Right ventricle myocardium superior (tissue), 1 donor: Measurements from ENCODE around the gene CCDC88A. TPM values are rescaled to one million over a fixed set of nuclear protein-coding genes. Genes with fewer than 3 reads are reported as not detected.
"Not testable (repeated sequence)": the region's sequence is repeated elsewhere in the genome, so short reads cannot be mapped to it uniquely, and the experiment has no call there.

Experiments used
- ATAC-seq: fragments of 200-7000 bp; cut with Tn5 transposase; one replicate; pipeline ENCODE4 v1.9.1; 2020; ENCODE audit warnings: mild to moderate bottlenecking; ENCODE audit not compliant: poor library complexity
- DNase-seq: peaks from one replicate; pipeline ENCODE4 v3.0.0-alpha.2; 2020
- intact Hi-C: fragments of 100-400 bp; cut with DNase I; formaldehyde crosslinking; loops from one replicate; pipeline ENCODE4 v1.11.2; 2022
- total RNA-seq: library from RNA; stranded (reverse); fragmentation: NEBNext Ultra II Directional; extraction: Animal tissue kit (Norgen Biotek cat#: 25700); gene quantifications from one replicate; pipeline ENCODE4 v1.2.1, GENCODE V29; 2021
- donor health status: DM: no; HTN: yes; CAD: no; lungs with severe emphysema.

CCDC88A gene
- total RNA-seq, 1 donor from 2014 or later = 19.4 TPM

GRCh38 chr2:55351672-55352071 lies 68.0 kb downstream of the CCDC88A start:
- no peak for ATAC-seq
- intact Hi-C loops = no loop called here
- no peak for DNase-seq

GRCh38 chr2:55345064-55345463 lies 74.6 kb downstream of the CCDC88A start:
- no peak for ATAC-seq
- intact Hi-C loops = no loop called here
- DNase-seq = no peak

- ATAC-seq = no peak
- no peak for DNase-seq
- intact Hi-C loops = no loop called here
Measured at GRCh38 chr2:55338268-55338667, 81.4 kb downstream of the CCDC88A start.

- DNase-seq = no peak
Measured at GRCh38 chr2:55334728-55335127, 84.9 kb downstream of the CCDC88A start.

GRCh38 chr2:55330541-55331297 lies 88.9 kb downstream of the CCDC88A start:
- intact Hi-C loops = no loop called here
- no peak for DNase-seq
- ATAC-seq = no peak

More at GRCh38 chr2:55334728-55335127, 84.9 kb downstream of the CCDC88A start:
- intact Hi-C loops = no loop called here
- no peak for ATAC-seq

GRCh38 chr2:55327470-55328230 lies 92.0 kb downstream of the CCDC88A start:
- DNase-seq (no peak), ATAC-seq (no peak)
- intact Hi-C loops = no loop called here

GRCh38 chr2:55314985-55315384 lies 104.7 kb downstream of the CCDC88A start:
- DNase-seq = no peak
- intact Hi-C loops = no loop called here
- no peak for ATAC-seq

- DNase-seq = no peak
- intact Hi-C loops = no loop called here
- no peak for ATAC-seq
Measured at GRCh38 chr2:55311444-55311870, 108.2 kb downstream of the CCDC88A start.

- ATAC-seq (no peak), DNase-seq (no peak)
- intact Hi-C loops = no loop called here
Measured at GRCh38 chr2:55309446-55309845, 110.2 kb downstream of the CCDC88A start.

- intact Hi-C loops = no loop called here
- DNase-seq (no peak), ATAC-seq (no peak)
Measured at GRCh38 chr2:55302241-55302640, 117.4 kb downstream of the CCDC88A start.

- no peak for DNase-seq
- ATAC-seq = no peak
- intact Hi-C loops = no loop called here
Measured at GRCh38 chr2:55301277-55301676, 118.4 kb downstream of the CCDC88A start.

- intact Hi-C loops = no loop called here
Measured at GRCh38 chr2:55296393-55296792, 123.3 kb downstream of the CCDC88A start.

GRCh38 chr2:55283083-55283482 lies 136.6 kb downstream of the CCDC88A start:
- ATAC-seq (no peak), DNase-seq (no peak)
- intact Hi-C loops = no loop called here

More at GRCh38 chr2:55296393-55296792, 123.3 kb downstream of the CCDC88A start:
- DNase-seq (no peak), ATAC-seq (no peak)

GRCh38 chr2:55282110-55282917 lies 137.3 kb downstream of the CCDC88A start:
- DNase-seq (peak; percentile 95), ATAC-seq (peak; percentile 98)
- intact Hi-C loops = no loop called here

- intact Hi-C loops, ATAC-seq, DNase-seq: not testable (repeated sequence)
Measured at GRCh38 chr2:55280851-55281546, 138.7 kb downstream of the CCDC88A start.

- ATAC-seq, DNase-seq, intact Hi-C loops: not testable (repeated sequence)
Measured at GRCh38 chr2:55279859-55280424, 139.7 kb downstream of the CCDC88A start.

GRCh38 chr2:55279214-55279835 lies 140.3 kb downstream of the CCDC88A start:
- ATAC-seq, intact Hi-C loops: not testable (repeated sequence)

GRCh38 chr2:55277310-55277709 lies 142.3 kb downstream of the CCDC88A start:
- intact Hi-C loops = no loop called here
- DNase-seq = no peak
- no peak for ATAC-seq

More at GRCh38 chr2:55279214-55279835, 140.3 kb downstream of the CCDC88A start:
- DNase-seq = not testable (repeated sequence)
